Measurements from ENCODE around the gene NDUFA11.

DNA sequence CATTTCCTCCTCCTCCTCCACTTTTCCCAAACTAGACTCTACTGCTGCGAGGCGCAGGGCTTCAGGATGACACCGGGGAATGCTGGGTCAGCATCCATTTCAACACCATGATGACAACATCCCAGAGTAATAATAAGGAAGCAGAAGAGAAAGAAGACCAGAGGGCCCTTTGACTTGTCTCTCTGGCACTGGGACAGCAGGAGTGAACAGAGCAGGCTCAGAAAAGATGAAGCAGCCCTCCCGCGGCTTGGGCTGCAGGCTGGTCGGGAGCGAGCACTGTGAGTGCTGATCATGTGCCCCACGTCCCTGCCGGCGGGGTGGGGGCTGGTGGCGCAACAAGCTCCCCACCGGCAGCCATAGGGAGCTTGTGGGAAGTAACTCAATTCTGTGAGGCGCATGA is 43.8 kb upstream of the NDUFA11 start:
- no peak for TF ChIP-seq EZH2 (IDR thresholded peaks at IDR 0.05; ENCODE audit: borderline replicate concordance, low read depth, low read length, severe bottlenecking)
- TF ChIP-seq, protein P1, sequence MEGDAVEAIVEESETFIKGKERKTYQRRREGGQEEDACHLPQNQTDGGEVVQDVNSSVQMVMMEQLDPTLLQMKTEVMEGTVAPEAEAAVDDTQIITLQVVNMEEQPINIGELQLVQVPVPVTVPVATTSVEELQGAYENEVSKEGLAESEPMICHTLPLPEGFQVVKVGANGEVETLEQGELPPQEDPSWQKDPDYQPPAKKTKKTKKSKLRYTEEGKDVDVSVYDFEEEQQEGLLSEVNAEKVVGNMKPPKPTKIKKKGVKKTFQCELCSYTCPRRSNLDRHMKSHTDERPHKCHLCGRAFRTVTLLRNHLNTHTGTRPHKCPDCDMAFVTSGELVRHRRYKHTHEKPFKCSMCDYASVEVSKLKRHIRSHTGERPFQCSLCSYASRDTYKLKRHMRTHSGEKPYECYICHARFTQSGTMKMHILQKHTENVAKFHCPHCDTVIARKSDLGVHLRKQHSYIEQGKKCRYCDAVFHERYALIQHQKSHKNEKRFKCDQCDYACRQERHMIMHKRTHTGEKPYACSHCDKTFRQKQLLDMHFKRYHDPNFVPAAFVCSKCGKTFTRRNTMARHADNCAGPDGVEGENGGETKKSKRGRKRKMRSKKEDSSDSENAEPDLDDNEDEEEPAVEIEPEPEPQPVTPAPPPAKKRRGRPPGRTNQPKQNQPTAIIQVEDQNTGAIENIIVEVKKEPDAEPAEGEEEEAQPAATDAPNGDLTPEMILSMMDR (IDR thresholded peaks at IDR 0.05; ENCODE audit: borderline replicate concordance, extremely low read depth, low read length, poor library complexity, severe bottlenecking) = no peak

All from DND-41 (cell line).